ENCODE measurements around the gene WFDC12.
"Not testable (repeated sequence)": the region's sequence is repeated elsewhere in the genome, so short reads cannot be mapped to it uniquely, and the experiment has no call there.

WFDC12 gene

GRCh38 chr20:45153752-45154151 is 29.5 kb upstream of the WFDC12 start:
- no peak for TF ChIP-seq CTCF (IDR thresholded peaks at IDR 0.05; ENCODE audit: extremely low read depth, missing control alignments)
- DNase-seq (ENCODE audit: low spot score) = peak; percentile 10

- no peak for DNase-seq (ENCODE audit: low spot score)
- no peak for TF ChIP-seq CTCF (IDR thresholded peaks at IDR 0.05; ENCODE audit: extremely low read depth, missing control alignments)
Observed at GRCh38 chr20:45153147-45153546, 28.9 kb upstream of the WFDC12 start.

GRCh38 chr20:45152405-45152804 is 28.1 kb upstream of the WFDC12 start:
- no peak for TF ChIP-seq CTCF (IDR thresholded peaks at IDR 0.05; ENCODE audit: extremely low read depth, missing control alignments)
- DNase-seq (ENCODE audit: low spot score) = no peak

- no peak for DNase-seq (ENCODE audit: low spot score)
- TF ChIP-seq CTCF (IDR thresholded peaks at IDR 0.05; ENCODE audit: extremely low read depth, missing control alignments) = no peak
Observed at GRCh38 chr20:45149062-45149461, 24.8 kb upstream of the WFDC12 start.

- no peak for DNase-seq (ENCODE audit: low spot score)
- no peak for TF ChIP-seq CTCF (IDR thresholded peaks at IDR 0.05; ENCODE audit: extremely low read depth, missing control alignments)
Observed at GRCh38 chr20:45140836-45141235, 16.6 kb upstream of the WFDC12 start.

- DNase-seq (ENCODE audit: low spot score) = not testable (repeated sequence)
Observed at GRCh38 chr20:45139733-45140375, 15.6 kb upstream of the WFDC12 start.

GRCh38 chr20:45138561-45139300 is 14.5 kb upstream of the WFDC12 start:
- TF ChIP-seq CTCF (IDR thresholded peaks at IDR 0.05; ENCODE audit: extremely low read depth, missing control alignments) = peak; percentile 64
- DNase-seq (ENCODE audit: low spot score) = peak; percentile 46

GRCh38 chr20:45136911-45137310 is 12.6 kb upstream of the WFDC12 start:
- DNase-seq (ENCODE audit: low spot score) = no peak
- no peak for TF ChIP-seq CTCF (IDR thresholded peaks at IDR 0.05; ENCODE audit: extremely low read depth, missing control alignments)

Measured in GM20000 (cell line).